ENCODE data around the gene BNIP3. TPM values are rescaled to one million over a fixed set of nuclear protein-coding genes. Genes with fewer than 3 reads are reported as not detected.

Gene BNIP3
- total RNA-seq, 2 experiments from 2014 or later, result 207 to 216 TPM

- H3K4me1 Mint-ChIP-seq (ENCODE audit: low read depth), result no peaks in the 10 kb centered on the region
- H3K4me3 Mint-ChIP-seq, result no peak overlapping the region
- POLR2A ChIA-PET, result interaction anchor here (0.7 kb wide), 1 partner anchor 276 kb away, joined by 5 read pairs; no protein-coding TSS in a partner anchor
- no peaks in the 10 kb centered on the region for H3K9me3 Mint-ChIP-seq
- H3K36me3 Mint-ChIP-seq (ENCODE audit: low read depth), result no peaks in the 10 kb centered on the region
- no peak for TF ChIP-seq CTCF (IDR thresholded peaks at IDR 0.05)
- no peak overlapping the region for H3K27ac Mint-ChIP-seq
- CTCF ChIA-PET, result interaction anchor here (1.0 to 2.5 kb wide), 2 partner anchors 12 to 125 kb away, joined by 3 to 13 read pairs; no protein-coding TSS in a partner anchor
- ATAC-seq (no peak), DNase-seq (no peak)
- intact Hi-C loops (cut with micrococcal nuclease), result no loop called here
- H3K27me3 Mint-ChIP-seq, result peaks cover 7% of the 10 kb centered on the region
Observed at GRCh38 chr10:132011024-132011423, 29.3 kb upstream of the BNIP3 start.

GRCh38 chr10:132010483-132010882 is 28.8 kb upstream of the BNIP3 start:
- Mint-ChIP-seq H3K27ac (no peak overlapping the region), H3K4me3 (no peak overlapping the region), H3K4me1 (ENCODE audit: low read depth) (no peaks in the 10 kb centered on the region), H3K27me3 (peaks cover 7% of the 10 kb centered on the region), H3K9me3 (peaks cover 1% of the 10 kb centered on the region), H3K36me3 (ENCODE audit: low read depth) (no peaks in the 10 kb centered on the region)
- intact Hi-C loops (cut with micrococcal nuclease), result no loop called here
- ATAC-seq (no peak), DNase-seq (no peak)
- POLR2A ChIA-PET, result interaction anchor here (0.7 kb wide), 1 partner anchor 277 kb away, joined by 5 read pairs; no protein-coding TSS in a partner anchor
- no peak for TF ChIP-seq CTCF (IDR thresholded peaks at IDR 0.05)
- CTCF ChIA-PET, result interaction anchor here (0.8 to 2.5 kb wide), 3 partner anchors 12 to 125 kb away, joined by 3 to 13 read pairs (median 3); no protein-coding TSS in a partner anchor

GRCh38 chr10:132009575-132009974 is 27.9 kb upstream of the BNIP3 start:
- ATAC-seq (no peak), DNase-seq (no peak)
- Mint-ChIP-seq H3K36me3 (ENCODE audit: low read depth) (no peaks in the 10 kb centered on the region), H3K4me3 (no peak overlapping the region), H3K27ac (no peak overlapping the region), H3K9me3 (peaks cover 6% of the 10 kb centered on the region), H3K27me3 (peaks cover 7% of the 10 kb centered on the region), H3K4me1 (ENCODE audit: low read depth) (peaks cover 4% of the 10 kb centered on the region)
- TF ChIP-seq CTCF (IDR thresholded peaks at IDR 0.05), result no peak
- intact Hi-C loops (cut with micrococcal nuclease), result no loop called here
- CTCF ChIA-PET, result interaction anchor here (1.0 to 2.5 kb wide), 2 partner anchors 13 to 122 kb away, joined by 3 to 11 read pairs; no protein-coding TSS in a partner anchor
- POLR2A ChIA-PET, result no interaction called here

DNA sequence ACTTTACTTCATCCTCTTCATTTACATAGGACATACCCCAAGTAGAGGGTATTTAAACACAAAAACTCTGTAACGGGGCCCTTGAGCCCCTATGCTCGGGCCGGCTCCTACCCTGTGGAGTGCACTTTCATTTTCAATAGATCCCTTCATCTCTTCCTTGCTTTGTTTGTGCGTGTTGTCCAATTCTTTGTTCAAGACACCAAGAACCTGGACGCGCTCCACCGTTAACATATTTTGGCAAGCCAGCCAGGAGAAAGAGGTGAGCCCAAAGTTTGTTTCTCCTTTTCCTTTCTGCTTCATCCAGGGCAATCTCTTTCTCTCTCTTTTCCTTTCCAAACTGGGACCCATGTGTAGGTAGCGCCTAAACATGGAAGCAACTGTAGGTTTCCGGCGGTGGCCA is 26.0 kb upstream of the BNIP3 start:
- ChIA-PET CTCF (interaction anchor here (1.2 to 2.5 kb wide), 2 partner anchors 15 to 122 kb away, joined by 3 to 11 read pairs; no protein-coding TSS in a partner anchor), POLR2A (no interaction called here)
- no peak for TF ChIP-seq CTCF (IDR thresholded peaks at IDR 0.05)
- Mint-ChIP-seq H3K4me3 (no peak overlapping the region), H3K36me3 (ENCODE audit: low read depth) (no peaks in the 10 kb centered on the region), H3K27ac (no peak overlapping the region), H3K4me1 (ENCODE audit: low read depth) (peaks cover 4% of the 10 kb centered on the region), H3K27me3 (peaks cover 7% of the 10 kb centered on the region), H3K9me3 (peaks cover 6% of the 10 kb centered on the region)
- intact Hi-C loops (cut with micrococcal nuclease), result no loop called here
- DNase-seq (no peak), ATAC-seq (no peak)

DNA sequence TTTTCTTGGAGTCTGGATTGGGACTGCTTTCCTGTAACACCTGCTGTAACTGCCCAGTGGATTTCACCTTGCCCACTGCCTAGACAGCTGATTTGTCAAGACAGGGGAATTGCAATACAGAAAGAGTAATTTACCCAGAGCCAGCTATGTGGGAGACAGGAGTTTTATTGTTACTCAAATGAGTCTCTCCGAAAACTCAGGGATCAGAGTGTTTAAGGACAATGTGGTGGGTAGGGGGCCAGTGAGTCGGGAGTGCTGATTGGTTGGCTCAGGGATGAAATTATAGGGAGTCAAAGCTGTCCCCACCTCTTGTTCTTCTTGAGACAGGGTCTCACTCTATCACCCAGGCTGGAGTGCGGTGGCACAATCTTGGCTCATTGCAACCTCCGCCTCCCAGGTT is 25.2 kb upstream of the BNIP3 start:
- H3K9me3 Mint-ChIP-seq, result peaks cover 6% of the 10 kb centered on the region
- CTCF ChIA-PET, result interaction anchor here (1.2 kb wide), 1 partner anchor 16 kb away, joined by 3 read pairs; no protein-coding TSS in a partner anchor
- no peak overlapping the region for H3K4me3 Mint-ChIP-seq
- POLR2A ChIA-PET, result no interaction called here
- no peak for DNase-seq
- H3K4me1 Mint-ChIP-seq (ENCODE audit: low read depth), result peaks cover 4% of the 10 kb centered on the region
- H3K27ac Mint-ChIP-seq, result no peak overlapping the region
- no peaks in the 10 kb centered on the region for H3K36me3 Mint-ChIP-seq (ENCODE audit: low read depth)
- TF ChIP-seq CTCF (IDR thresholded peaks at IDR 0.05), result no peak
- H3K27me3 Mint-ChIP-seq, result peaks cover 7% of the 10 kb centered on the region
- no peak for ATAC-seq
- intact Hi-C loops (cut with micrococcal nuclease), result no loop called here

Data from activated CD8-positive, alpha-beta T cell treated with anti-CD3 and anti-CD28 coated beads for 36 hours (primary cell).